Limb (tissue), 2 donors: Measurements from ENCODE around the gene FRRS1.

Experiments used
- DNase-seq, 2 donors: peaks; one replicate each; pipeline ENCODE4 v3.0.0-alpha.2; 2016; ENCODE audit errors: extremely low spot score in 2 of 2

FRRS1 gene

GRCh38 chr1:99728494-99729235 is 37.8 kb downstream of the FRRS1 start:
- no peak for DNase-seq

- no peak for DNase-seq
Observed at GRCh38 chr1:99727575-99728185, 38.8 kb downstream of the FRRS1 start.

GRCh38 chr1:99726818-99727217 is 39.6 kb downstream of the FRRS1 start:
- DNase-seq: no peak

GRCh38 chr1:99726407-99726806 is 40.0 kb downstream of the FRRS1 start:
- DNase-seq: no peak

GRCh38 chr1:99725996-99726395 is 40.4 kb downstream of the FRRS1 start:
- DNase-seq: no peak

GRCh38 chr1:99723251-99723650 is 43.2 kb downstream of the FRRS1 start:
- no peak for DNase-seq

GRCh38 chr1:99717005-99717404 is 49.4 kb downstream of the FRRS1 start:
- DNase-seq: no peak

GRCh38 chr1:99713006-99713405 is 53.4 kb downstream of the FRRS1 start:
- DNase-seq: no peak

GRCh38 chr1:99710994-99711393 is 55.4 kb downstream of the FRRS1 start:
- DNase-seq: no peak

GRCh38 chr1:99707535-99708142 is 58.8 kb downstream of the FRRS1 start:
- DNase-seq: peak; percentile 80

- no peak for DNase-seq
Observed at GRCh38 chr1:99705385-99705784, 61.0 kb downstream of the FRRS1 start.

GRCh38 chr1:99704356-99704816 is 62.0 kb downstream of the FRRS1 start:
- DNase-seq: no peak

GRCh38 chr1:99702221-99702620 is 64.2 kb downstream of the FRRS1 start:
- no peak for DNase-seq

GRCh38 chr1:99700020-99700419 is 66.4 kb downstream of the FRRS1 start:
- DNase-seq: no peak

GRCh38 chr1:99697580-99697979 is 68.9 kb downstream of the FRRS1 start:
- no peak for DNase-seq

GRCh38 chr1:99696616-99697015 is 69.8 kb downstream of the FRRS1 start:
- DNase-seq: no peak

GRCh38 chr1:99691175-99691574 is 75.3 kb downstream of the FRRS1 start:
- DNase-seq: no peak

- DNase-seq: peak; percentile 69 to 80
Observed at GRCh38 chr1:99685516-99686180, 80.8 kb downstream of the FRRS1 start.

- no peak for DNase-seq
Observed at GRCh38 chr1:99682291-99682751, 84.1 kb downstream of the FRRS1 start.

- DNase-seq: no peak
Observed at GRCh38 chr1:99681583-99681982, 84.9 kb downstream of the FRRS1 start.

- DNase-seq: no peak
Observed at GRCh38 chr1:99680270-99680669, 86.2 kb downstream of the FRRS1 start.

- DNase-seq: no peak
Observed at GRCh38 chr1:99677416-99677815, 89.0 kb downstream of the FRRS1 start.
